Measurements from ENCODE around the gene ANKRD9. TPM values are rescaled to one million over a fixed set of nuclear protein-coding genes. Genes with fewer than 3 reads are reported as not detected.

The ANKRD9 gene
- total RNA-seq, 2 donors from 2014 or later: 36.3 to 56.3 TPM

DNA sequence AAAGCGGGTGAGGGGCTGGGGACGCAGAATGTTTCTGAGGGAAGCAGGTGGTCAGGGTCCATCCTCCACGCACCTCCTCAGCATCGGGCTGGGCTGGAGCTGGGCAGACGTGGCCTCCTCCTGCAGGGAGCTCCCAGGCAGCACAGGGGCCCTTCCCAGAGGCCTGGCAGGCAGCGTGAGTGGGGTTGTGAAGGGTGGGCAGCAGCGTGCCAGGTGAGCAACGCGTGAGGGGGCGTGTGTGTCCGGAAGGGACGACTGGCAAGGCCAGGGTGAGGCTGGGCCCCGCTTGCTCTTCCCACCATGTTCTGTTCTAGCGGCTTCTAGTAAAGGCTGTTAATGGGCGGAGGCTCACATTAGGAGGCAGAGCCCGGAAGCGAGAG lies 17.1 kb downstream of the ANKRD9 start:
- TF ChIP-seq, protein P1, sequence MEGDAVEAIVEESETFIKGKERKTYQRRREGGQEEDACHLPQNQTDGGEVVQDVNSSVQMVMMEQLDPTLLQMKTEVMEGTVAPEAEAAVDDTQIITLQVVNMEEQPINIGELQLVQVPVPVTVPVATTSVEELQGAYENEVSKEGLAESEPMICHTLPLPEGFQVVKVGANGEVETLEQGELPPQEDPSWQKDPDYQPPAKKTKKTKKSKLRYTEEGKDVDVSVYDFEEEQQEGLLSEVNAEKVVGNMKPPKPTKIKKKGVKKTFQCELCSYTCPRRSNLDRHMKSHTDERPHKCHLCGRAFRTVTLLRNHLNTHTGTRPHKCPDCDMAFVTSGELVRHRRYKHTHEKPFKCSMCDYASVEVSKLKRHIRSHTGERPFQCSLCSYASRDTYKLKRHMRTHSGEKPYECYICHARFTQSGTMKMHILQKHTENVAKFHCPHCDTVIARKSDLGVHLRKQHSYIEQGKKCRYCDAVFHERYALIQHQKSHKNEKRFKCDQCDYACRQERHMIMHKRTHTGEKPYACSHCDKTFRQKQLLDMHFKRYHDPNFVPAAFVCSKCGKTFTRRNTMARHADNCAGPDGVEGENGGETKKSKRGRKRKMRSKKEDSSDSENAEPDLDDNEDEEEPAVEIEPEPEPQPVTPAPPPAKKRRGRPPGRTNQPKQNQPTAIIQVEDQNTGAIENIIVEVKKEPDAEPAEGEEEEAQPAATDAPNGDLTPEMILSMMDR (IDR thresholded peaks at IDR 0.05): no peak
- H3K9me3 ChIP-seq: no peaks in the 10 kb centered on the region
- no peaks in the 10 kb centered on the region for H3K27me3 ChIP-seq (replicated peaks; ENCODE audit: insufficient read depth)
- no peak for ATAC-seq (ENCODE audit: insufficient number of reproducible peaks, low FRiP score, low read depth)
- peaks cover 4% of the 10 kb centered on the region for H3K36me3 ChIP-seq
- H3K4me1 ChIP-seq (ENCODE audit: control insufficient read depth in 1 of 2, low read depth in 2 of 2): no peaks in the 10 kb centered on the region
- no peak overlapping the region for H3K4me3 ChIP-seq
- no peak for DNase-seq (ENCODE audit: low spot score)
- H3K27ac ChIP-seq: no peak overlapping the region

DNA sequence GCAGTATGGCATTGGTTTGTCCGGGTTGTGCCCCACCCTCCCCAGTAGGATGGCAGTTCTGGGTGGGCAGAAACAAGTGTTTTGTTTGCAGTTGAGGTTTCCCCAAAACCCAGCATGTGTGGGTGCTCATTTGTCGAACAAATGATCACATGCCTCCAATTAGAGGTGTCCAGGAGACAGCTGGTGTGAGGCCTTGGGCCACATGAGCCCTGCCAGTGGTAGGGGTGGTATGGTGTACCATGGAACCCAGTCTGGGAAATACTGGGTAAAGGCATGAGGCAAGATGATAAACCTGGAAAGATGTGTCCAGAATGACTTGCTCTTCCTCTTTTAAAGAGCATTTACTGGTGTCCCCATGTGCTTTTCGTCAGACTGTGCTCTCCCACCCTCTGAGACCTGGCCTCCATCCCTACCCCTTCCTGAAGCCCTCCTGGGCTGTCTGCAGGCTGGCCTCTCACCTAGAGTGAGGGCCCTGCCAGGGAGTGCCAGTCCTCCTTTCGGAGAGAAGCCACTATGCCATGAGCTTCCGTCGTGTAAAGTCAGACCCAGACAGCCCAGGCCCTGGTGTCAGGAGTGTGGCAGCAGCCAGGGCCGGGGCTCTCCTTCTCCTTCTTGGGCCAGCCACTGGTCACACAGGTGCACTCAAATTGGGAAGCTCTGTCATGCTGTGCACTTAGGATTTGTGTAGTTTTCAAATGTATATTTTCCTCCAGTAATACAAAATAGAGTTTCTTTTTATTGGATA lies 17.6 kb downstream of the ANKRD9 start:
- ATAC-seq (ENCODE audit: insufficient number of reproducible peaks, low FRiP score, low read depth): no peak
- Histone ChIP-seq H3K9me3 (no peaks in the 10 kb centered on the region), H3K4me3 (no peak overlapping the region), H3K36me3 (no peaks in the 10 kb centered on the region), H3K27me3 (replicated peaks; ENCODE audit: insufficient read depth) (no peaks in the 10 kb centered on the region), H3K4me1 (ENCODE audit: control insufficient read depth in 1 of 2, low read depth in 2 of 2) (peaks cover 0 to under 1% of the 10 kb centered on the region in 2 donors), H3K27ac (no peak overlapping the region)
- DNase-seq (ENCODE audit: low spot score): no peak
- TF ChIP-seq, protein P1 (IDR thresholded peaks at IDR 0.05): no peak

DNA sequence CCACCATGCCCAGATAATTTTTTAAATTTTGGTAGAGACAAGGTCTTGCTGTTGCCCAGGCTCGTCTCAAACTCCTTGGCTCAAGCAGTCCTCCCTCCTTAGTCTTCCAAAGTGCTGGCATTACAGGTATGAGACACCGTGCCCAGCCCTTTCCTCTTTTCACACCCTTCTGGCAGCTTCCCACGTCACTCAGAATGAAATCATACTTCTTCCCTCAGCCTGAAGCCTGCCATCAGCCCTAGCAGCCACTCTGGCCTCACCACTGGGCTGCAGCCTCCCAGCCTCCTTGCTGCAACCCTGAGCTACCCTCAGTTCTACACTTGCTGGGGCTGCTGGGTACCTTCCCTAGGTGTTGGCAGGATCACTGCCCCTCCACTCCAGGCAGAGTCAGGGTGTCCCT lies 18.2 kb downstream of the ANKRD9 start:
- no peak overlapping the region for H3K27ac ChIP-seq
- H3K9me3 ChIP-seq: no peaks in the 10 kb centered on the region
- ATAC-seq (ENCODE audit: insufficient number of reproducible peaks, low FRiP score, low read depth) (no peak), DNase-seq (ENCODE audit: low spot score) (no peak)
- no peaks in the 10 kb centered on the region for H3K27me3 ChIP-seq (replicated peaks; ENCODE audit: insufficient read depth)
- TF ChIP-seq, protein P1 (IDR thresholded peaks at IDR 0.05): no peak
- no peaks in the 10 kb centered on the region for H3K36me3 ChIP-seq
- no peak overlapping the region for H3K4me3 ChIP-seq
- peaks cover 4 to 6% of the 10 kb centered on the region in 2 donors for H3K4me1 ChIP-seq (ENCODE audit: control insufficient read depth in 1 of 2, low read depth in 2 of 2)

DNA sequence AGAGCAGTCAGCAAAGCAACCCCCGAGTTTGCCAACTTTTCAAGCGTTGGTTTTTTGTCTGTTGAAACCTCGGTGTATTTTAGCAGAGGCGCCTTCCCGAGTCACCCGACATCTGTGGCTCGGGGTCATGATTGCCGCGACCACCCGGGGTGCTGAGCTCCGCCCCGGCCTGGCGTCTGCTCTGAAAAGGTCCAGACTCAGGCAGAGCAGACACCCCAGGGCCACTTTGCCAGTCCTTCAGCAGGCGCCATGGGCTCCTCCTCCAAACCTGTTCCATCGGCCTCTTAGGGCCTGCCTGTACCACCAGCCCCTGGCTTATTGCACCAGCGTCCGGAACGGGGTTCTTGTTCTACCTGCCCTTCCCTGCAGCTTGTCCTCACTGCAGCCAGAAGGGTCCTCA lies 19.1 kb downstream of the ANKRD9 start:
- DNase-seq (ENCODE audit: low spot score) (no peak), ATAC-seq (ENCODE audit: insufficient number of reproducible peaks, low FRiP score, low read depth) (no peak)
- no peaks in the 10 kb centered on the region for H3K9me3 ChIP-seq
- H3K4me3 ChIP-seq: no peak overlapping the region
- H3K27me3 ChIP-seq (replicated peaks; ENCODE audit: insufficient read depth): no peaks in the 10 kb centered on the region
- no peak overlapping the region for H3K27ac ChIP-seq
- TF ChIP-seq, protein P1 (IDR thresholded peaks at IDR 0.05): no peak
- H3K4me1 ChIP-seq (ENCODE audit: control insufficient read depth in 1 of 2, low read depth in 2 of 2): peaks cover 4 to 13% of the 10 kb centered on the region in 2 donors
- no peaks in the 10 kb centered on the region for H3K36me3 ChIP-seq

DNA sequence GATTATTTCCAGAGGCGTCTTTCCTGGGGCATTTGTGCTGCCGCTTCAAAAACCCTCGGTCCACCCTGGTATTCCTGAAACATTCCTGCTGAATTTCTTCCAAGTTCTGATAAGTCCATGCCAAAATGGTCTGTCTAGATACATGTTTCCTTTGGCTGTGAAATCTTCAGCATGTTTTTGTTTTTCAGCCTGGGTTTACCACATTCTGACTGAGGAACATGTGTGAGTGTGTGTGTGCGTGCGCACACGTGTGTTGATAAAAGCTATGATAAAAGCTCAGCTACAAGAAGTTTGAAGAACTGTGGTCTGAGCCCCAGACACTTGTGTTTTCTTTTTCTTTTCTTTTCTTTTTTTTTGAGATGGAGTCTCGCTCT lies 22.4 kb downstream of the ANKRD9 start:
- Histone ChIP-seq H3K9me3 (no peaks in the 10 kb centered on the region), H3K27ac (peak overlapping the region; percentile 26 to 71), H3K4me1 (ENCODE audit: control insufficient read depth in 1 of 2, low read depth in 2 of 2) (peaks cover 4 to 19% of the 10 kb centered on the region in 2 donors), H3K36me3 (no peaks in the 10 kb centered on the region), H3K4me3 (peak overlapping the region; percentile 31), H3K27me3 (replicated peaks; ENCODE audit: insufficient read depth) (no peaks in the 10 kb centered on the region)
- no peak for DNase-seq (ENCODE audit: low spot score)
- ATAC-seq (ENCODE audit: insufficient number of reproducible peaks, low FRiP score, low read depth): peak; percentile 32
- TF ChIP-seq, protein P1 (IDR thresholded peaks at IDR 0.05): no peak

Measured in thoracic aorta (tissue), 2 donors.